Breast epithelium (tissue), 4 donors: ENCODE results near the gene MTRF1. TPM values are rescaled to one million over a fixed set of nuclear protein-coding genes. Genes with fewer than 3 reads are reported as not detected.

ENCODE experiments used
- DNase-seq, 2 donors: peaks; one replicate each; pipeline ENCODE4 v3.0.0-alpha.2; 2019; ENCODE audit warnings: low spot score in 2 of 2
- H3K27ac ChIP-seq, 2 donors: fragments of 200-600 bp; sonication (generic) in 1 of 2; one replicate each; pipeline ENCODE4 v1.5.1; 2016 to 2019; ENCODE audit warnings: mild to moderate bottlenecking in 1 of 2
- H3K27me3 ChIP-seq, 2 donors: fragments of 200-600 bp; sonication (generic) in 1 of 2; one replicate each; pipeline versions ENCODE4 v1.5.1 to v1.6.0; 2017 to 2019; ENCODE audit warnings: control low read depth in 1 of 2, mild to moderate bottlenecking in 1 of 2
- H3K36me3 ChIP-seq: fragments of 200-600 bp; one replicate; pipeline ENCODE4 v1.5.1; 2019
- H3K4me1 ChIP-seq, 2 donors: fragments of 200-600 bp; sonication (generic); one replicate each; pipeline ENCODE4 v1.5.1; 2016 to 2019; ENCODE audit warnings: control low read depth in 1 of 2
- H3K4me3 ChIP-seq, 3 donors: fragments of 200-600 bp; sonication (generic); 1 replicate in 2 of 3; 2 replicates in 1 of 3; pipeline ENCODE4 v1.5.1; 2016 to 2019; ENCODE audit warnings: mild to moderate bottlenecking in 3 of 3, moderate library complexity in 2 of 3
- H3K9me3 ChIP-seq, 2 donors: fragments of 200-600 bp; sonication (generic) in 1 of 2; one replicate each; pipeline ENCODE4 v1.5.1; 2016 to 2019; ENCODE audit warnings: control low read depth in 1 of 2
- CTCF ChIP-seq, 3 donors: fragments of 450-650 bp; IDR thresholded peaks; one replicate each; pipeline ENCODE4 v1.5.1; 2016 to 2017; ENCODE audit warnings: antibody characterized with exemption in 3 of 3, mild to moderate bottlenecking in 3 of 3, moderate library complexity in 3 of 3
- POLR2A ChIP-seq: fragments of 450-650 bp; IDR thresholded peaks from one replicate; pipeline ENCODE4 v1.6.1; 2016; ENCODE audit warnings: antibody characterized with exemption, mild to moderate bottlenecking, moderate library complexity
- POLR2AphosphoS5 ChIP-seq, 3 donors: sonication (generic); formaldehyde crosslinking; IDR thresholded peaks; one replicate each; pipeline ENCODE4 v1.6.1; 2017; ENCODE audit warnings: antibody characterized with exemption in 3 of 3
- intact Hi-C: fragments of 100-400 bp; cut with DNase I; formaldehyde crosslinking; loops from one replicate; pipeline ENCODE4 v1.15.1; 2023; ENCODE audit warnings: low total_unique reads
- total RNA-seq, 3 donors: library from RNA; depleted of rRNA; stranded (reverse); fragments of >200 nt; gene quantifications; one replicate each; pipeline ENCODE4 v1.1.0, GENCODE V29; 2016

Gene MTRF1
- total RNA-seq, 3 donors from 2014 or later, result 10.4 to 18.6 (median 12.8) TPM

GRCh38 chr13:41203810-41204209 is 59.6 kb downstream of the MTRF1 start:
- Histone ChIP-seq H3K27me3 (no peaks in the 10 kb centered on the region), H3K4me3 (no peak overlapping the region), H3K4me1 (no peaks in the 10 kb centered on the region), H3K27ac (no peak overlapping the region), H3K9me3 (no peaks in the 10 kb centered on the region), H3K36me3 (no peaks in the 10 kb centered on the region)
- no peak for TF ChIP-seq POLR2AphosphoS5 (IDR thresholded peaks at IDR 0.05)
- no peak for TF ChIP-seq POLR2A
- TF ChIP-seq CTCF (IDR thresholded peaks at IDR 0.05), result no peak
- no peak for DNase-seq
- intact Hi-C loops, result no loop called here

- no peak for TF ChIP-seq POLR2AphosphoS5 (IDR thresholded peaks at IDR 0.05)
- TF ChIP-seq POLR2A, result no peak
- no peak for TF ChIP-seq CTCF (IDR thresholded peaks at IDR 0.05)
- no peaks in the 10 kb centered on the region for H3K36me3 ChIP-seq
- intact Hi-C loops, result no loop called here
- H3K9me3 ChIP-seq, result no peaks in the 10 kb centered on the region
- no peak for DNase-seq
- no peaks in the 10 kb centered on the region for H3K4me1 ChIP-seq
- no peaks in the 10 kb centered on the region for H3K27me3 ChIP-seq
- H3K27ac ChIP-seq, result no peak overlapping the region
- no peak overlapping the region for H3K4me3 ChIP-seq
These were observed 63.2 kb downstream of the MTRF1 start for GRCh38 chr13:41200126-41200525.

GRCh38 chr13:41199526-41199925 is 63.9 kb downstream of the MTRF1 start:
- no peak overlapping the region for H3K27ac ChIP-seq
- TF ChIP-seq POLR2AphosphoS5 (IDR thresholded peaks at IDR 0.05), result no peak
- H3K36me3 ChIP-seq, result no peaks in the 10 kb centered on the region
- H3K27me3 ChIP-seq, result no peaks in the 10 kb centered on the region
- no peak for DNase-seq
- no peaks in the 10 kb centered on the region for H3K4me1 ChIP-seq
- no peaks in the 10 kb centered on the region for H3K9me3 ChIP-seq
- intact Hi-C loops, result no loop called here
- H3K4me3 ChIP-seq, result no peak overlapping the region

GRCh38 chr13:41199079-41199478 is 64.3 kb downstream of the MTRF1 start:
- H3K4me3 ChIP-seq, result no peak overlapping the region
- H3K4me1 ChIP-seq, result no peaks in the 10 kb centered on the region
- H3K27me3 ChIP-seq, result no peaks in the 10 kb centered on the region
- no peak for DNase-seq
- H3K36me3 ChIP-seq, result no peaks in the 10 kb centered on the region
- intact Hi-C loops, result no loop called here
- H3K9me3 ChIP-seq, result no peaks in the 10 kb centered on the region
- H3K27ac ChIP-seq, result no peak overlapping the region
- TF ChIP-seq POLR2A (no peak), CTCF (IDR thresholded peaks at IDR 0.05) (no peak), POLR2AphosphoS5 (IDR thresholded peaks at IDR 0.05) (no peak)

- DNase-seq, result no peak
- H3K27ac ChIP-seq, result no peak overlapping the region
- H3K4me3 ChIP-seq, result no peak overlapping the region
- H3K36me3 ChIP-seq, result no peaks in the 10 kb centered on the region
- H3K27me3 ChIP-seq, result no peaks in the 10 kb centered on the region
- intact Hi-C loops, result no loop called here
- no peaks in the 10 kb centered on the region for H3K9me3 ChIP-seq
- no peak for TF ChIP-seq CTCF (IDR thresholded peaks at IDR 0.05)
- TF ChIP-seq POLR2AphosphoS5 (IDR thresholded peaks at IDR 0.05), result no peak
- TF ChIP-seq POLR2A, result no peak
- no peaks in the 10 kb centered on the region for H3K4me1 ChIP-seq
These were observed 66.8 kb downstream of the MTRF1 start for GRCh38 chr13:41196620-41197019.

- H3K4me1 ChIP-seq, result no peaks in the 10 kb centered on the region
- no peak for DNase-seq
- no peak for TF ChIP-seq POLR2A
- TF ChIP-seq CTCF (IDR thresholded peaks at IDR 0.05), result no peak
- TF ChIP-seq POLR2AphosphoS5 (IDR thresholded peaks at IDR 0.05), result no peak
- H3K9me3 ChIP-seq, result no peaks in the 10 kb centered on the region
- H3K36me3 ChIP-seq, result no peaks in the 10 kb centered on the region
- H3K4me3 ChIP-seq, result no peak overlapping the region
- H3K27ac ChIP-seq, result no peak overlapping the region
- H3K27me3 ChIP-seq, result no peaks in the 10 kb centered on the region
- intact Hi-C loops, result no loop called here
These were observed 67.4 kb downstream of the MTRF1 start for GRCh38 chr13:41196011-41196410.
